BLaER1 treated with 17β-estradiol and CSF1 and Interleukin-3, amounts not matched to agents 10 nM and 100 nM (cell line): ENCODE results near the gene BST1.
A peak's percentile ranks its signal among the peaks of the same experiment; 100 is the strongest.

Experiments used
- H3K27ac ChIP-seq, 11 experiments: shearing (Covaris generic); formaldehyde crosslinking; 2 replicates each; pipeline ENCODE4 v1.8.1; 2022
- H3K27me3 ChIP-seq, 11 experiments: shearing (Covaris generic); formaldehyde crosslinking; 2 replicates each; pipeline ENCODE4 v1.8.1; 2022
- H3K36me3 ChIP-seq, 11 experiments: shearing (Covaris generic); formaldehyde crosslinking; 2 replicates each; pipeline ENCODE4 v1.8.1; 2022
- H3K4me1 ChIP-seq, 10 experiments: shearing (Covaris generic); formaldehyde crosslinking; 2 replicates each; pipeline ENCODE4 v1.8.1; 2022
- H3K4me2 ChIP-seq, 11 experiments: shearing (Covaris generic); formaldehyde crosslinking; 2 replicates each; pipeline ENCODE4 v1.8.1; 2022
- H3K4me3 ChIP-seq, 10 experiments: shearing (Covaris generic); formaldehyde crosslinking; 2 replicates each; pipeline ENCODE4 v1.8.1; 2022
- H3K9ac ChIP-seq, 11 experiments: shearing (Covaris generic); formaldehyde crosslinking; 2 replicates each; pipeline ENCODE4 v1.8.1; 2022
- H3K9me3 ChIP-seq, 11 experiments: shearing (Covaris generic); formaldehyde crosslinking; replicated peaks in 1 of 11; 2 replicates each; pipeline ENCODE4 v1.8.1; 2022
- H4K20me1 ChIP-seq, 11 experiments: shearing (Covaris generic); formaldehyde crosslinking; 2 replicates each; pipeline ENCODE4 v1.8.1; 2022
- Cebpa-rat ChIP-seq, 11 experiments: shearing (Covaris generic); IDR thresholded peaks; 2 replicates each; pipeline ENCODE4 v1.8.1; 2022

BST1 gene

GRCh38 chr4:15658136-15658770 is 44.6 kb upstream of the BST1 start:
- peak overlapping the region; percentile 2 to 100 (median 100); a peak in 19 of 22 replicates for H3K27ac ChIP-seq
- peaks cover 0 to 30% (median 7%) of the 10 kb centered on the region in 11 experiments; a peak in 10 of 22 replicates for H3K36me3 ChIP-seq
- TF ChIP-seq Cebpa-rat (IDR thresholded peaks at IDR 0.05): no peak
- H3K4me3 ChIP-seq: peak overlapping the region in 4 of 10 experiments; percentile 30 to 99 (median 94); a peak in 7 of 20 replicates
- peak overlapping the region in 7 of 11 experiments; percentile 4 to 95 (median 94); a peak in 13 of 22 replicates for H3K4me2 ChIP-seq
- peak overlapping the region in 5 of 11 experiments; percentile 27 to 99 (median 94); a peak in 8 of 22 replicates for H3K9ac ChIP-seq
- H3K9me3 ChIP-seq: no peaks in the 10 kb centered on the region
- peaks cover 44 to 77% (median 68%) of the 10 kb centered on the region in 10 experiments for H3K4me1 ChIP-seq
- H4K20me1 ChIP-seq: peaks cover 0 to 15% (median 1%) of the 10 kb centered on the region in 11 experiments; a peak in 8 of 22 replicates
- H3K27me3 ChIP-seq: no peaks in the 10 kb centered on the region

GRCh38 chr4:15658781-15659180 is 44.1 kb upstream of the BST1 start:
- H3K9ac ChIP-seq: peak overlapping the region in 4 of 11 experiments; percentile 35 to 99 (median 96); a peak in 7 of 22 replicates
- peak overlapping the region in 10 of 11 experiments; percentile 2 to 100 (median 100); a peak in 17 of 22 replicates for H3K27ac ChIP-seq
- TF ChIP-seq Cebpa-rat (IDR thresholded peaks at IDR 0.05): no peak
- no peaks in the 10 kb centered on the region for H3K9me3 ChIP-seq
- no peaks in the 10 kb centered on the region for H3K27me3 ChIP-seq
- H3K36me3 ChIP-seq: peaks cover 0 to 35% (median 7%) of the 10 kb centered on the region in 11 experiments; a peak in 10 of 22 replicates
- peaks cover 0 to 12% (median 0%) of the 10 kb centered on the region in 11 experiments; a peak in 6 of 22 replicates for H4K20me1 ChIP-seq
- H3K4me2 ChIP-seq: peak overlapping the region in 7 of 11 experiments; percentile 4 to 95 (median 94); a peak in 12 of 22 replicates
- H3K4me1 ChIP-seq: peaks cover 44 to 83% (median 72%) of the 10 kb centered on the region in 10 experiments
- peak overlapping the region in 4 of 10 experiments; percentile 30 to 99 (median 94); a peak in 7 of 20 replicates for H3K4me3 ChIP-seq

DNA sequence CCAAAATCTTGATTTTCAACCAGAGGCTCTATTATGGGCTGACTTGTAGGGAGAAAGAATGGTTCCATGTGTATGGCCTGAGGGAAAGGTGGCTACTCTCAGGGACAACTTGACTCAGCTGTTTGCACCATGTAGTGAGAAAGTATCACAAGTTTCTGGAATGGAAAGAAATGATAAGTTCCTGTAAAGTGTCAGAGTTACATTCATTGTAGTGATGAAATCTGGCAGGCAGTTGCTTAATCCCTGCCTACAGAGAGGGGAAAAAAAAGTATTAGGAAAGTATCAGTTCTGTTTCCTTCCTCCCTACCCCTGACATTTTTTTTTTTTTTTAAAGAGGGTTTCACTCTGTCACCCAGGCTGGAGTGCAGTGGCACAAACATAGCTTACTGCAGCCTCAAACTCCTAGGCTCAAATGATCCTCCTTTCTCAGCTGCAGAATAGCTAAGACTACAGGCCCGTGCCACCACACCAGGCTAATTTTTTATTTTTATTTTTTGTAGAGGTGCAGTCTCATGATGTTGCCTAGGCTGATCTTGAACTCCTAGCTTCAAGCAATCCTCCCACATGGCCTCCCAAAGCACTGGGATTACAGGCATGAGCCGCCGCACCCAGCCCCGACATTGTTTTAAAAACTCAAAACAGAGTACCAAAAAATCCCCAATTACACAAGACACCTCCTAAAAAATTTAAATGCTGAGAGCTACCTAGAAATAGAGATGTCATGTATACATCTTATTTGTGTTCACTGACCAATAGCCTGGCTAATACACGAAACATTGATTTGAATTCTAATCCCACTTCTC is 42.9 kb upstream of the BST1 start:
- Histone ChIP-seq H3K36me3 (peaks cover 0 to 36% (median 10%) of the 10 kb centered on the region in 11 experiments; a peak in 12 of 22 replicates), H3K9me3 (peaks cover 0 to 1% (median 0%) of the 10 kb centered on the region in 11 experiments; a peak in 3 of 22 replicates), H4K20me1 (no peaks in the 10 kb centered on the region; a peak in 1 of 22 replicates), H3K27ac (peak overlapping the region; percentile 64 to 100 (median 99)), H3K9ac (peak overlapping the region; percentile 21 to 99 (median 68); a peak in 19 of 22 replicates), H3K27me3 (no peaks in the 10 kb centered on the region), H3K4me1 (peaks cover 44 to 95% (median 82%) of the 10 kb centered on the region in 10 experiments), H3K4me3 (peak overlapping the region in 5 of 10 experiments; percentile 30 to 99 (median 91); a peak in 8 of 20 replicates), H3K4me2 (peak overlapping the region; percentile 24 to 95 (median 71))
- TF ChIP-seq Cebpa-rat (IDR thresholded peaks at IDR 0.05): peak; percentile 15 to 99 (median 89); a peak in 20 of 22 replicates

DNA sequence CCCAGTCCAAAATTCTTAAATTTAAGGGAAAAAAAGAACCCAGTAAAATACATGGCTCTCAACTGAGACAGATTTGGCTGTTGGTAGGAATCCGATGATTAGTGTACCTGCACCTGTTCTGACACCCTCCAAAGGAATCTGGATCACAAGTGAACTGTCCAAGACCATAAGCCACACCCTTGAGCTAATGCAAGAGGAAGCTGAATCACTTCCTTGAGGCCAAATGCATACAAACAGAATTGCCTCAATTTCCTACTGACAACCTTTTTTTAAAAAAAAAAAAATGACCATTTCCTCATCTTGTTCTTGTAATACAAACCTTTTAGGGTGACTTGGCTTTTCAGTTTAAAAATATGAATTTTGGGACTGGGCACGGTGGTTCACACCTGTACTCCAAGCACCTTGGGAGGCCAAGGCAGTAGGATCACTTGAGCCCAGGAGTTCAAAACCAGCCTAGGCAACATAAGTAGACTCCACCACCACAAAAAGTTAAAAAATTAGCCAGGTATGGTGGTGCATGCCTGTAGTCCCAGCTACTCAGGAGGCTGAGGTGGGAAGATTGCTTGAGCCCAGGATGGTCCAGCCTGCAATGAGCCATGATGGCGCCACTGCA is 37.0 kb upstream of the BST1 start:
- Histone ChIP-seq H3K27ac (peak overlapping the region; percentile 67 to 100 (median 90)), H3K9ac (peak overlapping the region in 9 of 11 experiments; percentile 35 to 81 (median 74); a peak in 15 of 22 replicates)

GRCh38 chr4:15667006-15667405 is 35.9 kb upstream of the BST1 start:
- Histone ChIP-seq H3K4me1 (peaks cover 48 to 99% (median 68%) of the 10 kb centered on the region in 10 experiments), H3K4me2 (peak overlapping the region in 5 of 11 experiments; percentile 61 to 93 (median 87); a peak in 6 of 22 replicates), H3K9ac (peak overlapping the region in 1 of 11 experiments; percentile 29; a peak in 2 of 22 replicates), H3K4me3 (no peak overlapping the region), H4K20me1 (no peaks in the 10 kb centered on the region), H3K36me3 (peaks cover 0 to 48% (median 31%) of the 10 kb centered on the region in 11 experiments; a peak in 20 of 22 replicates), H3K27me3 (no peaks in the 10 kb centered on the region), H3K9me3 (peaks cover 0 to 32% (median 15%) of the 10 kb centered on the region in 11 experiments; a peak in 12 of 22 replicates), H3K27ac (peak overlapping the region in 9 of 11 experiments; percentile 9 to 100 (median 90); a peak in 16 of 22 replicates)
- no peak for TF ChIP-seq Cebpa-rat (IDR thresholded peaks at IDR 0.05)

More for the DNA sequence above, 37.0 kb upstream of the BST1 start:
- TF ChIP-seq Cebpa-rat (IDR thresholded peaks at IDR 0.05): peak in 8 of 11 experiments; percentile 9 to 82 (median 58); a peak in 11 of 22 replicates
- Histone ChIP-seq H3K4me2 (peak overlapping the region; percentile 36 to 96 (median 80); a peak in 21 of 22 replicates), H3K36me3 (peaks cover 0 to 50% (median 32%) of the 10 kb centered on the region in 11 experiments; a peak in 20 of 22 replicates), H3K4me3 (peak overlapping the region in 6 of 10 experiments; percentile 10 to 58 (median 27); a peak in 7 of 20 replicates), H4K20me1 (no peaks in the 10 kb centered on the region), H3K27me3 (no peaks in the 10 kb centered on the region), H3K9me3 (peaks cover 0 to 23% (median 12%) of the 10 kb centered on the region in 11 experiments; a peak in 12 of 22 replicates), H3K4me1 (peaks cover 38 to 99% (median 68%) of the 10 kb centered on the region in 10 experiments)

- peaks cover 0 to 36% (median 22%) of the 10 kb centered on the region in 11 experiments; a peak in 12 of 22 replicates for H3K9me3 ChIP-seq
- no peaks in the 10 kb centered on the region for H3K27me3 ChIP-seq
- H3K9ac ChIP-seq: peak overlapping the region in 3 of 11 experiments; percentile 9 to 24 (median 17); a peak in 4 of 22 replicates
- peak overlapping the region in 10 of 11 experiments; percentile 3 to 93 (median 26); a peak in 13 of 22 replicates for H3K4me2 ChIP-seq
- H3K36me3 ChIP-seq: peaks cover 0 to 58% (median 41%) of the 10 kb centered on the region in 11 experiments; a peak in 20 of 22 replicates
- TF ChIP-seq Cebpa-rat (IDR thresholded peaks at IDR 0.05): no peak
- H3K27ac ChIP-seq: peak overlapping the region; percentile 47 to 100 (median 76); a peak in 21 of 22 replicates
- no peaks in the 10 kb centered on the region for H4K20me1 ChIP-seq
- H3K4me3 ChIP-seq: no peak overlapping the region
- peaks cover 49 to 97% (median 73%) of the 10 kb centered on the region in 10 experiments for H3K4me1 ChIP-seq
Measured at GRCh38 chr4:15668566-15669435, 34.1 kb upstream of the BST1 start.

DNA sequence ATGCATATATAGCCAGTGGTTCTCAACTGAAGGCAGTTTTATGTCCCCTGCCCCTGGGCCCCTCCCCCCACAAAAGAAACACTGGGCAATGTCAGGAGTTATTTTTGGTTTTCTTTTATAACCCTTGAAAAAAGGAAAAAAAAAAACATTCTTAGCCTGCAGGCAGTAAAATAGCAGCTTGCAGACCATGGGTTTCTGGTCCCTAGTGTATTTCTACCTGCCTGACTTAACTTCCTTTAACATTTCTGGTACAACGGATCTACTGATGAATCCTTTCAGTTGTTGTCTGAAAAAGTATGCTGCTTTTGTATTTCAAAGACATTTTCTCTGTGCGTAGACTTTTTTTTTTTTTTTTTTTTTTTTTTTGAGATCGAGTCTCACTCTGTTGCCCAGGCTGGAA is 32.3 kb upstream of the BST1 start:
- Histone ChIP-seq H3K9me3 (peaks cover 0 to 30% (median 22%) of the 10 kb centered on the region in 11 experiments; a peak in 12 of 22 replicates), H3K4me3 (peak overlapping the region in 2 of 10 experiments; percentile 1 to 34; a peak in 1 of 20 replicates), H4K20me1 (no peaks in the 10 kb centered on the region), H3K27ac (peak overlapping the region; percentile 42 to 94 (median 73); a peak in 21 of 22 replicates), H3K4me1 (peaks cover 54 to 97% (median 71%) of the 10 kb centered on the region in 10 experiments), H3K36me3 (peaks cover 0 to 55% (median 37%) of the 10 kb centered on the region in 11 experiments; a peak in 20 of 22 replicates), H3K4me2 (peak overlapping the region; percentile 22 to 73 (median 44); a peak in 21 of 22 replicates), H3K9ac (peak overlapping the region in 9 of 11 experiments; percentile 25 to 65 (median 45); a peak in 12 of 22 replicates), H3K27me3 (no peaks in the 10 kb centered on the region)
- TF ChIP-seq Cebpa-rat (IDR thresholded peaks at IDR 0.05): no peak
